ENCODE measurements around the gene SLC35A2.

DNA sequence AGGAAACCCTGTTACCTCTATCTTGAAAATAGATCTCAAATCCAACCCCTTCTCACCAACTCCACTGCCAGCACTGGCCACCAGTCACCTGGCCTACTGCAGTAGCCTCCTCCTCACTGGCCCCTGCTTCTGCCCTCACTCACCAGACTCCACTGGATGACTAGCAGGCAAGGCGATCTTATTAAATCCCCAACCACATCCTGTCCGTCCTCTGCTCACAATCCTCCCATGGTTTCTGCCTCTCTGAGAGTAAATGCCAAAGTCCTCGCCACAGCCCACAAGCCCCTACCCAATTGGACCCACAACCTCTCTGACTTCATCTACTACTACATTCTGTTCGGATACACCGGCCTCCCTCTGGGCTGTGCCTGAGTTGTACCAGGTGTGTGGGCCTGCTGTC lies 12.8 kb upstream of the SLC35A2 start:
- TF ChIP-seq CTCF (IDR thresholded peaks at IDR 0.05; ENCODE audit: low read depth, low read length) (no peak), POLR2A (IDR thresholded peaks at IDR 0.05; ENCODE audit: extremely low read depth, insufficient read length) (no peak), MYC (IDR thresholded peaks at IDR 0.05; ENCODE audit: low read depth, low read length) (no peak)
- TF ChIP-seq, protein P1, sequence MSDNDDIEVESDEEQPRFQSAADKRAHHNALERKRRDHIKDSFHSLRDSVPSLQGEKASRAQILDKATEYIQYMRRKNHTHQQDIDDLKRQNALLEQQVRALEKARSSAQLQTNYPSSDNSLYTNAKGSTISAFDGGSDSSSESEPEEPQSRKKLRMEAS (IDR thresholded peaks at IDR 0.05; ENCODE audit: low read depth, low read length) = no peak

Measured in NB4 (cell line).